HG03565 (cell line): ENCODE data around the gene TRABD2B.

Experiments
- ATAC-seq: cut with Tn5 transposase; IDR thresholded peaks from one replicate; pipeline ENCODE4 v1.9.1; 2021; ENCODE audit warnings: mild to moderate bottlenecking, moderate library complexity; ENCODE audit not compliant: unreplicated experiment

Gene TRABD2B

GRCh38 chr1:47855230-47855629 is 142.0 kb downstream of the TRABD2B start:
- ATAC-seq = no peak

DNA sequence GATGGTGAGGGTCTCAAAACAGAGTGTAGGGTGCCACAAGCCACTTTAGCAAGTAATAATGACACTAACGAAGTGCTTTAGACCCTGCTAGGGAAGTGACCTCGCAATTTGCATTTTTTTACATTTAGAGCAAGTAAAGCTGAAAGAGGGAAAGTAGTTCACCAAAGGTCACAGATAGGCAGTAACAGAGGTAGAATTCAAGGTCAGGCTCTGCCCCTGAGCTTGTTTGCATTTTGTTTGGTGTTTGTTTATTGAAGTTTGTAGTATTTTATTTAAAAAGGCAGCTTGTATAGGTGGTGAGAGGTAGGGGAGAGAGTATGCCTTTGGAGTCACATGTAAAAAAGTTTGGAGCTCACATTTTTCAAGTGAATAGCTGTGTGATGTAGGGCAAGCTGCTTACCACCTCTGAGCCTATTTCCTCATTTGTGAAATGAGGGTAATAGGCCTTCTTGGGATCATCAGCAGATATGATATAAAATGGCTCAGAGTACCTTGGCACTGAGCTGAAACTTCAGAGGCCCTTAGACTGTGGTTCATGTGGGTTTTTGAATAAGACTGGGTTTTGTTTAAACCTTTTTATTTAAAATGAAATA is 142.5 kb downstream of the TRABD2B start:
- ATAC-seq = no peak

- no peak for ATAC-seq
These were observed 143.3 kb downstream of the TRABD2B start for GRCh38 chr1:47853852-47854251.

GRCh38 chr1:47853059-47853458 is 144.1 kb downstream of the TRABD2B start:
- ATAC-seq = no peak

GRCh38 chr1:47852006-47852718 is 145.0 kb downstream of the TRABD2B start:
- no peak for ATAC-seq

- ATAC-seq = no peak
These were observed 146.7 kb downstream of the TRABD2B start for GRCh38 chr1:47850451-47850850.

GRCh38 chr1:47849591-47850261 is 147.5 kb downstream of the TRABD2B start:
- no peak for ATAC-seq

DNA sequence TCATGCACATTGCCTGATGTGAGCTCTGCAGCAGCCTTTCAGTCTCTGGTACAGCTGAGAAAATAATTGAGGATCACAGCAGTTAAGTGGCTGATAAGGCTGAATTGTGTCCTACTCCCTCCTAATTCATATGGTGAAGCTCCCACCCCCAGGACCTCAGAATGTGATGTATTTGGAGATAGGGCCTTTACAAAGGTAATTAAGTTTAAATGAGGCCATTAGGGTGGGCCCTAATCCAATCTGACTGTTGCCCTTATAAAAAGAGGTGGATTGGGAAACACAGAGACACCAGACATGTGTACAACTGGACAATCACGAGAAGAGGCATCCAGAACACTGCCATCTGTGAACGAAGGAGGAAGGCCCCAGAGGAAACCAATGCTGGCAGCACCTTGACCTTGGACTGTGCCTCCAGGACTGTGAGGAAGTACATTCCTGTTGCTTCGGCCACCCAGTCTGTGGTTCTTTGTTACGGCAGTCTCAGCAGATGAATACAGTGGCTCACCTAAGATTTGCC is 148.1 kb downstream of the TRABD2B start:
- no peak for ATAC-seq

- no peak for ATAC-seq
These were observed 149.4 kb downstream of the TRABD2B start for GRCh38 chr1:47847763-47848162.

- ATAC-seq = no peak
These were observed 152.6 kb downstream of the TRABD2B start for GRCh38 chr1:47844558-47844955.

DNA sequence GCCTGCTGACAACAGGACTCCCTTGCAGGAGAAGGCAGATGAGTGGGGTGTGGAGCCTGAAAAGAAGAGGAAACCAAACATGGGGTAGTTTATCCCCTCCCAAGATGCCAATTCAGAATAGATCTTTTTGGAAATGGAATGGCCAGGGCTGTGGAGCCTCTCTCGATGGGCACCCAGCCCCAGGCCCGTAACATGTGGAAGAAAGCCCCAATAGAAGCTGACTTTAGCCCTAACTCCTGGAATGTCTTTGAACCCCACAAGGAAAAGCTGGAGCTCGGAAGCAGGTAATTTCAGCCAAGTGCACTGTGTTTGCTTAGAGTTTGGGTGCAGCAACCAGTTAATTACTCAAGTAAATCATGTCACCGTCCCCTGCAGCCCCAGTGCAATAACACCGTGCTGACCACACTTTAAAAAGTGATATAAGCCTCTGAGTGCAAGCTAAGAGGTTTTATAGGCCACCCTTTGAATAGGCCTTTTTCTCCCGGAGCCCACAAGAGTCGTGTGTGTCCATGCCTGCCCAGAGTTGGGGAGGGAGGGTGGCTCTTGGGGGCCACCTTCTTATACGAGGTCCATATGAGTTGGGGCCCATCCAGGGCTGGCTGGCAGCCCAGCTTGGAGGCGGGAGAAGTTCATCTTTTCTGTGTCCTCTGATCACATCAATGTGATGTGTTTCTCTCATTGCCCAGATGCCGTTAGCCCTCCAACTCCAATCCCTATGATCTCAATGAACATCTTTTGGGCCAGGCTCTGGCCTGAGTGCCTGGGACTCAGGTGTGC is 153.2 kb downstream of the TRABD2B start:
- ATAC-seq = no peak

- no peak for ATAC-seq
These were observed 154.1 kb downstream of the TRABD2B start for GRCh38 chr1:47843059-47843458.

- no peak for ATAC-seq
These were observed 154.8 kb downstream of the TRABD2B start for GRCh38 chr1:47842228-47842919.

DNA sequence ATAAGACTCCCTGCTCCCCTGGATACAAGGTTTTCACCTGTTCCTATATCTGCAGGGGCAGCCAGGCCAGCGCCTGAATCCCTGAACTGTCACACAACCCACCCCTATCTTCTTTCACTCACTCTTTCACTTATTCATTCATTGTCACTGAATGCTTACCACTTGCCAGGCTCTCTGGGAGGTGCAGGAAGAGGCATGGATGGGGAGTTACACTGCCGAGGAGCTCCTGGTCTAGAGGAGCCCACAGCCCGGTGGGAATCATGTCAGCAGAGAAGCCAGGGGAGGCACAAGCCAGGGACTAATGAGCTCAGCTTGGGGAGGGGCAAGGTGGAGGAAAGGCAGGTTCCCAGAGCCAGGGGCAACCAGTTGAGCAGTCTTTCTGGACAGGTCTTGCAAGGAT is 155.8 kb downstream of the TRABD2B start:
- ATAC-seq = no peak

- ATAC-seq = no peak
These were observed 156.6 kb downstream of the TRABD2B start for GRCh38 chr1:47840393-47841190.

- ATAC-seq = no peak
These were observed 157.8 kb downstream of the TRABD2B start for GRCh38 chr1:47839433-47839760.

DNA sequence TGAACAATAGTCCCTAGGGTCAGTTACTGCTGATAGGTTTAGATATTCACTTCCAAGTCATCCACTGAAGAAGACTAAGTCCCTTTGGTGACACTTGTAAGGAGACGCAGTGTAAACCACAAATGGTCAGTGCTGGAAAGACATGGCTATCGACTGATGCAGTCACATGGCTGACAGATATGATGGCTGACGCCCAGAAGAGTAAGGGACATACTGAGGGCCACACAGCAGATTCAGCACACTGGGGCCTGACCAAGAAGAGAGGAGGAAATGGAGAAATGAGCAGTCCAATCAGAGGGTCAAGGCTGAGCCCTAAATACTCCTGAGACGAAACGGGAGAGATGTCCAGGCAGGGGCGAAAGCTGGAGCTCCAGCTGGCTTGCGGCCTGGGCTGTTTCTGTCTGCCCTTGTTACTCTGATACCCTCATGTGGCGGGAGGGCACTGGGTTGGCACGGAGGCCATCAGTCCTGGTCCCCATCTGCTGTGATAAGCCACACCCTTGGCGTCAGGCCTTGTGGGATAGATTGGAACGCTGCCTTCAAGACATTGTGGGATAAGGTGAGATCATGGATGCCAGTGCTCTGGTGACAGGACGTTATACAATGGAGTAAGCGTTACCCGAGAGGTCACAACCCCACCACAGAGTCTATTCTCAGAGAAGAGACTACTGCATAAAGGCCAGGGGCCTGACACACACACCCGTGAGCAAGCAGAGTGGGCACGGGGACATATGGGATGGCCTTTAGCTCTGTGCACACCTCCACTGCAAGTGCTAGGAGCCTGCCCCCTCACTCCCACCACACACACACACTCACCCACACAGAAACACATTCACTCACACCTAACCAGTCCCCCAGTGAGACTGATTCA is 158.4 kb downstream of the TRABD2B start:
- ATAC-seq = no peak

- no peak for ATAC-seq
These were observed 159.2 kb downstream of the TRABD2B start for GRCh38 chr1:47837866-47838561.
